SK-N-SH (cell line): Measurements from ENCODE around the gene GPR39.

Experiments used
- JUND ChIP-seq: IDR thresholded peaks from 2 replicates; pipeline ENCODE4 v1.4.0; 2012
- MEF2A ChIP-seq: IDR thresholded peaks from 2 replicates; pipeline ENCODE4 v1.4.0; 2012; ENCODE audit warnings: low read depth, borderline replicate concordance
- POLR2AphosphoS5 ChIP-seq: IDR thresholded peaks from 2 replicates; pipeline ENCODE4 v1.6.1; 2012; ENCODE audit warnings: low read depth, low read length
- SMC3 ChIP-seq: IDR thresholded peaks from 2 replicates; pipeline ENCODE4 v1.6.1; 2012; ENCODE audit warnings: low read depth, low read length, improper control_type of control experiment
- TF ChIP-seq, protein P1 (sequence below): fragments of 200-600 bp; sonication (generic); IDR thresholded peaks from 2 replicates; pipeline ENCODE4 v1.6.1; 2017; ENCODE audit warnings: antibody characterized with exemption, mild to moderate bottlenecking, moderate library complexity
- TF ChIP-seq, protein P2 (sequence below): IDR thresholded peaks from 2 replicates; pipeline ENCODE4 v1.4.0; 2012; ENCODE audit warnings: low read depth, borderline replicate concordance

DNA sequence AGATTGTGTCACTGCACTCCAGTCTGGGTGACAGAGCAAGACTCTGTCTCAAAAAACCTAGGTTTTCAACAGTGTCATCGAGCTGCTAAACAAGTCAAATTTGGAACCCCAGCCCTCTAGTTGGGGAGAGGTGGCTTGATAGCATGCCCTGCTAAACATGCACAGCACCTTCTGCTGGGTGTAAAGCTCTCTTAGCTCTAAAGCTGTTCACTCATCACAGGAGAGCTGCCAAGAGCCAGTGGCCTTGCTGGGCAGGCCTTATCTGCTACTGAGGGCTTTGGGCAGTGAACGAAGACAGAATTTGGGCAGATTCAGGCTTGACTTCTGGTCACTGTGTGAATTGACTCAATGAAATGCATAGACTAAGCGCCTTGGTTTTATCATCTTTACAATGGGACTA, 152.1 kb downstream of the GPR39 start:
- TF ChIP-seq, protein P1, sequence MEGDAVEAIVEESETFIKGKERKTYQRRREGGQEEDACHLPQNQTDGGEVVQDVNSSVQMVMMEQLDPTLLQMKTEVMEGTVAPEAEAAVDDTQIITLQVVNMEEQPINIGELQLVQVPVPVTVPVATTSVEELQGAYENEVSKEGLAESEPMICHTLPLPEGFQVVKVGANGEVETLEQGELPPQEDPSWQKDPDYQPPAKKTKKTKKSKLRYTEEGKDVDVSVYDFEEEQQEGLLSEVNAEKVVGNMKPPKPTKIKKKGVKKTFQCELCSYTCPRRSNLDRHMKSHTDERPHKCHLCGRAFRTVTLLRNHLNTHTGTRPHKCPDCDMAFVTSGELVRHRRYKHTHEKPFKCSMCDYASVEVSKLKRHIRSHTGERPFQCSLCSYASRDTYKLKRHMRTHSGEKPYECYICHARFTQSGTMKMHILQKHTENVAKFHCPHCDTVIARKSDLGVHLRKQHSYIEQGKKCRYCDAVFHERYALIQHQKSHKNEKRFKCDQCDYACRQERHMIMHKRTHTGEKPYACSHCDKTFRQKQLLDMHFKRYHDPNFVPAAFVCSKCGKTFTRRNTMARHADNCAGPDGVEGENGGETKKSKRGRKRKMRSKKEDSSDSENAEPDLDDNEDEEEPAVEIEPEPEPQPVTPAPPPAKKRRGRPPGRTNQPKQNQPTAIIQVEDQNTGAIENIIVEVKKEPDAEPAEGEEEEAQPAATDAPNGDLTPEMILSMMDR, result no peak
- TF ChIP-seq JUND (no peak), MEF2A (no peak), POLR2AphosphoS5 (no peak), SMC3 (no peak)
- TF ChIP-seq, protein P2, sequence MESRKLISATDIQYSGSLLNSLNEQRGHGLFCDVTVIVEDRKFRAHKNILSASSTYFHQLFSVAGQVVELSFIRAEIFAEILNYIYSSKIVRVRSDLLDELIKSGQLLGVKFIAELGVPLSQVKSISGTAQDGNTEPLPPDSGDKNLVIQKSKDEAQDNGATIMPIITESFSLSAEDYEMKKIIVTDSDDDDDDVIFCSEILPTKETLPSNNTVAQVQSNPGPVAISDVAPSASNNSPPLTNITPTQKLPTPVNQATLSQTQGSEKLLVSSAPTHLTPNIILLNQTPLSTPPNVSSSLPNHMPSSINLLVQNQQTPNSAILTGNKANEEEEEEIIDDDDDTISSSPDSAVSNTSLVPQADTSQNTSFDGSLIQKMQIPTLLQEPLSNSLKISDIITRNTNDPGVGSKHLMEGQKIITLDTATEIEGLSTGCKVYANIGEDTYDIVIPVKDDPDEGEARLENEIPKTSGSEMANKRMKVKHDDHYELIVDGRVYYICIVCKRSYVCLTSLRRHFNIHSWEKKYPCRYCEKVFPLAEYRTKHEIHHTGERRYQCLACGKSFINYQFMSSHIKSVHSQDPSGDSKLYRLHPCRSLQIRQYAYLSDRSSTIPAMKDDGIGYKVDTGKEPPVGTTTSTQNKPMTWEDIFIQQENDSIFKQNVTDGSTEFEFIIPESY, result no peak
